H9 (cell line): Measurements from ENCODE around the gene NOTUM. TPM values are rescaled to one million over a fixed set of nuclear protein-coding genes. Genes with fewer than 3 reads are reported as not detected.

Source experiments
- DNase-seq: peaks from one replicate; pipeline ENCODE4 v3.0.0-alpha.2; 2017
- H2AFZ ChIP-seq: one replicate; pipeline ENCODE4 v1.6.1; 2013; ENCODE audit warnings: mild to moderate bottlenecking, low read length, control low read depth, moderate library complexity
- H2AK5ac ChIP-seq: 2 replicates; pipeline ENCODE4 v1.6.1; 2013; ENCODE audit warnings: low read length, control low read depth, mixed read lengths; ENCODE audit not compliant: insufficient read length
- H2BK120ac ChIP-seq: one replicate; pipeline ENCODE4 v1.6.1; 2013; ENCODE audit warnings: low read depth, mild to moderate bottlenecking, low read length, control low read depth, inconsistent platforms; ENCODE audit not compliant: poor library complexity, severe bottlenecking
- H2BK12ac ChIP-seq: 2 replicates; pipeline ENCODE4 v1.6.1; 2013; ENCODE audit warnings: low read length, control low read depth, mixed read lengths, low read depth; ENCODE audit not compliant: insufficient read length
- H2BK15ac ChIP-seq: 2 replicates; pipeline ENCODE4 v1.6.1; 2013; ENCODE audit warnings: low read depth, low read length, control low read depth
- H2BK20ac ChIP-seq: one replicate; pipeline ENCODE4 v1.6.1; 2013; ENCODE audit warnings: low read depth, mild to moderate bottlenecking, low read length, control low read depth, inconsistent platforms; ENCODE audit not compliant: poor library complexity, severe bottlenecking
- H2BK5ac ChIP-seq: 2 replicates; pipeline ENCODE4 v1.6.1; 2013; ENCODE audit warnings: low read length, control low read depth, mixed read lengths; ENCODE audit not compliant: insufficient read length
- H3K14ac ChIP-seq: 2 replicates; pipeline ENCODE4 v1.6.1; 2013; ENCODE audit warnings: low read length, control low read depth; ENCODE audit not compliant: insufficient read depth
- H3K18ac ChIP-seq: 2 replicates; pipeline ENCODE4 v1.6.1; 2013; ENCODE audit warnings: low read depth, mild to moderate bottlenecking, mixed read lengths, low read length, control low read depth; ENCODE audit not compliant: insufficient read length
- H3K23ac ChIP-seq: 2 replicates; pipeline ENCODE4 v1.6.1; 2013; ENCODE audit warnings: low read length, control low read depth, mixed read lengths, low read depth; ENCODE audit not compliant: insufficient read length
- H3K23me2 ChIP-seq: 2 replicates; pipeline ENCODE4 v1.6.1; 2013; ENCODE audit warnings: low read depth, mild to moderate bottlenecking, mixed read lengths, low read length, control low read depth; ENCODE audit not compliant: insufficient read length, poor library complexity, severe bottlenecking
- H3K27ac ChIP-seq: 2 replicates; pipeline ENCODE4 v1.5.1; 2013; ENCODE audit warnings: low read length, control low read depth, mixed read lengths, low read depth; ENCODE audit not compliant: insufficient read length
- H3K27me3 ChIP-seq: 2 replicates; pipeline ENCODE4 v1.6.1; 2013; ENCODE audit warnings: low read length, control low read depth, inconsistent platforms; ENCODE audit not compliant: insufficient read depth
- H3K4ac ChIP-seq: 2 replicates; pipeline ENCODE4 v1.6.1; 2013; ENCODE audit warnings: low read depth, mild to moderate bottlenecking, control low read depth, inconsistent platforms, low read length, moderate library complexity
- H3K4me1 ChIP-seq: 2 replicates; pipeline ENCODE4 v1.6.1; 2013; ENCODE audit warnings: low read length, control low read depth, inconsistent platforms; ENCODE audit not compliant: insufficient read depth
- H3K4me2 ChIP-seq: 2 replicates; pipeline ENCODE4 v1.6.1; 2013; ENCODE audit warnings: low read length, control low read depth, mixed read lengths; ENCODE audit not compliant: insufficient read length, insufficient read depth
- H3K56ac ChIP-seq: 2 replicates; pipeline ENCODE4 v1.6.1; 2013; ENCODE audit warnings: low read depth, mild to moderate bottlenecking, mixed read lengths, low read length, control low read depth; ENCODE audit not compliant: insufficient read length
- H3K79me1 ChIP-seq: 2 replicates; pipeline ENCODE4 v1.6.1; 2013; ENCODE audit warnings: low read depth, mild to moderate bottlenecking, moderate library complexity, low read length, control low read depth, inconsistent platforms; ENCODE audit not compliant: insufficient read depth, poor library complexity, severe bottlenecking
- H3K79me2 ChIP-seq: 2 replicates; pipeline ENCODE4 v1.6.1; 2013; ENCODE audit warnings: low read length, control low read depth, inconsistent platforms; ENCODE audit not compliant: insufficient read depth
- H3K9ac ChIP-seq: 2 replicates; pipeline ENCODE4 v1.6.1; 2013; ENCODE audit warnings: low read length, control low read depth, mixed read lengths; ENCODE audit not compliant: insufficient read length; ENCODE audit errors: extremely low read depth
- H3K9me3 ChIP-seq: one replicate; pipeline ENCODE4 v1.6.1; 2013; ENCODE audit warnings: low read depth, low read length, inconsistent platforms; ENCODE audit not compliant: control insufficient read depth
- H3T11ph ChIP-seq: one replicate; pipeline ENCODE4 v1.6.1; 2013; ENCODE audit warnings: mild to moderate bottlenecking, low read length, control low read depth, inconsistent platforms
- H4K20me1 ChIP-seq: one replicate; pipeline ENCODE4 v1.6.1; 2013; ENCODE audit not compliant: control insufficient read depth, insufficient read length, insufficient read depth
- H4K5ac ChIP-seq: 2 replicates; pipeline ENCODE4 v1.6.1; 2013; ENCODE audit warnings: low read depth, mild to moderate bottlenecking, mixed read lengths, low read length, control low read depth; ENCODE audit not compliant: insufficient read length
- H4K8ac ChIP-seq: replicated peaks from 2 replicates; pipeline ENCODE4 v1.6.1; 2013; ENCODE audit warnings: low read length, control low read depth, mixed read lengths, low read depth; ENCODE audit not compliant: insufficient read length
- H4K91ac ChIP-seq: 2 replicates; pipeline ENCODE4 v1.6.1; 2013; ENCODE audit warnings: low read depth, mild to moderate bottlenecking, moderate library complexity, mixed read lengths, low read length, control low read depth; ENCODE audit not compliant: insufficient read length
- H3K27ac Mint-ChIP-seq, 3 experiments: 2 replicates in 2 of 3; 3 replicates in 1 of 3; pipeline ENCODE4 v1.8.0; 2020 to 2021; ENCODE audit warnings: mixed read lengths in 3 of 3, mild to moderate bottlenecking in 1 of 3, moderate library complexity in 1 of 3
- H3K27me3 Mint-ChIP-seq: 2 replicates; pipeline ENCODE4 v1.8.0; 2021; ENCODE audit warnings: low read depth, mild to moderate bottlenecking, moderate library complexity, mixed read lengths
- H3K36me3 Mint-ChIP-seq, 3 experiments: 2 replicates in 2 of 3; 3 replicates in 1 of 3; pipeline ENCODE4 v1.8.0; 2020 to 2021; ENCODE audit warnings: low read depth in 3 of 3, mixed read lengths in 3 of 3; ENCODE audit not compliant: insufficient read depth in 1 of 3
- H3K4me1 Mint-ChIP-seq, 2 experiments: 2 replicates each; pipeline ENCODE4 v1.8.0; 2020; ENCODE audit warnings: mixed read lengths in 2 of 2
- H3K4me3 Mint-ChIP-seq, 2 experiments: 2 replicates in 1 of 2; 3 replicates in 1 of 2; pipeline ENCODE4 v1.8.0; 2020 to 2021; ENCODE audit warnings: mild to moderate bottlenecking in 2 of 2, mixed read lengths in 2 of 2, moderate library complexity in 1 of 2
- H3K9me3 Mint-ChIP-seq, 2 experiments: 2 replicates in 1 of 2; 3 replicates in 1 of 2; pipeline ENCODE4 v1.8.0; 2020; ENCODE audit warnings: mild to moderate bottlenecking in 2 of 2, mixed read lengths in 2 of 2, moderate library complexity in 1 of 2
- CTCF ChIP-seq: fragments of 200-600 bp; sonication (generic); conservative IDR thresholded peaks from 3 replicates; pipeline ENCODE4 v1.8.0; 2021; ENCODE audit warnings: antibody characterized with exemption, mild to moderate bottlenecking
- WGBS: extraction: QIAGEN DNeasy Blood & Tissue Kit; methylation state at CpG from one replicate; pipeline ENCODE4 v1.1.7; 2013; ENCODE audit warnings: missing lambda C conversion rate, low lambda C conversion rate, mixed read lengths; ENCODE audit not compliant: insufficient read length; ENCODE audit errors: extremely low coverage; 5-methylcytosine and 5-hydroxymethylcytosine counted together
- total RNA-seq: library from RNA; stranded (reverse); gene quantifications from 2 replicates; pipeline ENCODE4 v1.2.1, GENCODE V29; 2021

The NOTUM gene
- total RNA-seq, 1 experiment from 2014 or later: 2.1 TPM

GRCh38 chr17:81968850-81969812 lies 8.1 kb upstream of the NOTUM start:
- WGBS: no CpG with 5 or more reads among the region's 12 CpGs

More at GRCh38 chr17:81968850-81969812, 8.1 kb upstream of the NOTUM start:
- Histone ChIP-seq H3T11ph (no peak overlapping the region), H4K20me1 (no peaks in the 10 kb centered on the region), H4K91ac (no peak overlapping the region), H3K4me1 (peaks cover 2% of the 10 kb centered on the region; the same call in 1 of the 2 replicates), H3K4ac (no peak overlapping the region), H2AK5ac (no peak overlapping the region), H2AFZ (no peak overlapping the region), H3K56ac (no peak overlapping the region), H2BK15ac (no peak overlapping the region), H3K23me2 (no peaks in the 10 kb centered on the region), H2BK20ac (no peak overlapping the region), H3K79me1 (no peaks in the 10 kb centered on the region), H3K18ac (no peak overlapping the region), H3K9me3 (no peaks in the 10 kb centered on the region), H2BK12ac (no peak overlapping the region), H4K5ac (no peak overlapping the region), H3K79me2 (no peaks in the 10 kb centered on the region), H3K23ac (no peak overlapping the region), H3K14ac (no peak overlapping the region), H2BK120ac (no peak overlapping the region), H3K27me3 (peaks cover 5% of the 10 kb centered on the region; the same call in 1 of the 2 replicates), H3K27ac (no peak overlapping the region), H2BK5ac (no peak overlapping the region), H3K4me2 (no peak overlapping the region), H4K8ac (no peak overlapping the region), H3K9ac (no peak overlapping the region)
- H3K27ac Mint-ChIP-seq: no peak overlapping the region
- no peak for DNase-seq
- TF ChIP-seq CTCF: no peak
- H3K27me3 Mint-ChIP-seq: peaks cover 83% of the 10 kb centered on the region
- H3K36me3 Mint-ChIP-seq: no peaks in the 10 kb centered on the region; a peak in 1 of 7 replicates
- no peak overlapping the region for H3K4me3 Mint-ChIP-seq
- H3K9me3 Mint-ChIP-seq: peaks cover 18% of the 10 kb centered on the region in 2 experiments
- H3K4me1 Mint-ChIP-seq: peaks cover 4 to 15% of the 10 kb centered on the region in 2 experiments; a peak in 3 of 4 replicates
